Stomach (tissue), 4 donors: ENCODE data around the gene TYROBP.

Source experiments
- POLR2A ChIP-seq, 4 donors: fragments of 450-650 bp; IDR thresholded peaks; one replicate each; pipeline ENCODE4 v1.6.1; 2016; ENCODE audit warnings: antibody characterized with exemption in 4 of 4, control low read depth in 2 of 4, mild to moderate bottlenecking in 1 of 4, moderate library complexity in 1 of 4
- TF ChIP-seq, protein P1 (sequence below), 7 experiments: fragments of 450-650 bp in 4 of 7; fragments of 200-600 bp in 3 of 7; sonication (generic) in 3 of 7; IDR thresholded peaks; one replicate each; pipeline ENCODE4 v1.5.1; 2016 to 2019; ENCODE audit warnings: antibody characterized with exemption in 7 of 7, control low read depth in 2 of 7, mild to moderate bottlenecking in 1 of 7

DNA sequence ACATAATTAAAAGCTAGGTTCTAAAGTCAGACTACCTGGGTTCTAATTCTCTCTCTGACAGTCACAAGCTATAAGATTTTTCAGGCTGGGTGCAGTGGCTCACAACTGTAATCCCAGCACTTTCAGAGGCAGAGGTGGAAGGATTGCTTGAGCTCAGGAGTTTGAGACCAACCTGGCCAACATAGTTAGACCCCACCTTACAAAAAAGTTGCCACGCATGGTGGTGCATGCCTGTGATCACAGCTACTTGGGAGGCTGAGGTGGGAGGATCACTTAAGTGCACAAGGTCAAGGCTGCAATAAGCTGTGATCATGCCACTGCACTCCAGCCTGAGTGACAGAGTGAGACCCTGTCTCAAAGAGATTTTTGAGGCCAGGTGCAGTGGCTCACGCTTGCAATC is 13.8 kb downstream of the TYROBP start:
- TF ChIP-seq POLR2A (IDR thresholded peaks at IDR 0.05) = no peak
- TF ChIP-seq, protein P1, sequence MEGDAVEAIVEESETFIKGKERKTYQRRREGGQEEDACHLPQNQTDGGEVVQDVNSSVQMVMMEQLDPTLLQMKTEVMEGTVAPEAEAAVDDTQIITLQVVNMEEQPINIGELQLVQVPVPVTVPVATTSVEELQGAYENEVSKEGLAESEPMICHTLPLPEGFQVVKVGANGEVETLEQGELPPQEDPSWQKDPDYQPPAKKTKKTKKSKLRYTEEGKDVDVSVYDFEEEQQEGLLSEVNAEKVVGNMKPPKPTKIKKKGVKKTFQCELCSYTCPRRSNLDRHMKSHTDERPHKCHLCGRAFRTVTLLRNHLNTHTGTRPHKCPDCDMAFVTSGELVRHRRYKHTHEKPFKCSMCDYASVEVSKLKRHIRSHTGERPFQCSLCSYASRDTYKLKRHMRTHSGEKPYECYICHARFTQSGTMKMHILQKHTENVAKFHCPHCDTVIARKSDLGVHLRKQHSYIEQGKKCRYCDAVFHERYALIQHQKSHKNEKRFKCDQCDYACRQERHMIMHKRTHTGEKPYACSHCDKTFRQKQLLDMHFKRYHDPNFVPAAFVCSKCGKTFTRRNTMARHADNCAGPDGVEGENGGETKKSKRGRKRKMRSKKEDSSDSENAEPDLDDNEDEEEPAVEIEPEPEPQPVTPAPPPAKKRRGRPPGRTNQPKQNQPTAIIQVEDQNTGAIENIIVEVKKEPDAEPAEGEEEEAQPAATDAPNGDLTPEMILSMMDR (IDR thresholded peaks at IDR 0.05) = no peak
